ENCODE data around the gene RAD9A.

RAD9A gene

GRCh38 chr11:67381244-67381972, 10.4 kb upstream of the RAD9A start:
- TF ChIP-seq CTCF (IDR thresholded peaks at IDR 0.05; ENCODE audit: low read depth, low read length, missing control alignments), result no peak
- no peak for DNase-seq (ENCODE audit: extremely low read depth, low read depth)
- no peak overlapping the region for H3K4me3 ChIP-seq (replicated peaks; ENCODE audit: low read depth, low read length)

GRCh38 chr11:67382276-67383136, 9.3 kb upstream of the RAD9A start:
- TF ChIP-seq CTCF (IDR thresholded peaks at IDR 0.05; ENCODE audit: low read depth, low read length, missing control alignments), result peak; percentile 99
- H3K4me3 ChIP-seq (replicated peaks; ENCODE audit: low read depth, low read length), result no peak overlapping the region
- DNase-seq (ENCODE audit: extremely low read depth, low read depth), result no peak

- DNase-seq (ENCODE audit: extremely low read depth, low read depth), result no peak
- TF ChIP-seq CTCF (IDR thresholded peaks at IDR 0.05; ENCODE audit: low read depth, low read length, missing control alignments), result no peak
- no peak overlapping the region for H3K4me3 ChIP-seq (replicated peaks; ENCODE audit: low read depth, low read length)
Observed at GRCh38 chr11:67384851-67385366, 6.9 kb upstream of the RAD9A start.

- no peak for DNase-seq (ENCODE audit: extremely low read depth, low read depth)
- TF ChIP-seq CTCF (IDR thresholded peaks at IDR 0.05; ENCODE audit: low read depth, low read length, missing control alignments), result no peak
- no peak overlapping the region for H3K4me3 ChIP-seq (replicated peaks; ENCODE audit: low read depth, low read length)
Observed at GRCh38 chr11:67387069-67387468, 4.7 kb upstream of the RAD9A start.

- no peak overlapping the region for H3K4me3 ChIP-seq (replicated peaks; ENCODE audit: low read depth, low read length)
- TF ChIP-seq CTCF (IDR thresholded peaks at IDR 0.05; ENCODE audit: low read depth, low read length, missing control alignments), result no peak
- no peak for DNase-seq (ENCODE audit: extremely low read depth, low read depth)
Observed at GRCh38 chr11:67387518-67387917, 4.3 kb upstream of the RAD9A start.

- peak; percentile 68 for TF ChIP-seq CTCF (IDR thresholded peaks at IDR 0.05; ENCODE audit: low read depth, low read length, missing control alignments)
- H3K4me3 ChIP-seq (replicated peaks; ENCODE audit: low read depth, low read length), result no peak overlapping the region
- no peak for DNase-seq (ENCODE audit: extremely low read depth, low read depth)
Observed at GRCh38 chr11:67389477-67389876, 2.3 kb upstream of the RAD9A start.

All from HFF-Myc (cell line).